GM15510 (cell line): ENCODE data around the gene SPEM3.

Experiments
- POLR2A ChIP-seq: IDR thresholded peaks from 3 replicates; pipeline ENCODE4 v1.6.1; 2011; ENCODE audit warnings: borderline replicate concordance; ENCODE audit not compliant: insufficient read length; ENCODE audit errors: extremely low read depth

The SPEM3 gene

DNA sequence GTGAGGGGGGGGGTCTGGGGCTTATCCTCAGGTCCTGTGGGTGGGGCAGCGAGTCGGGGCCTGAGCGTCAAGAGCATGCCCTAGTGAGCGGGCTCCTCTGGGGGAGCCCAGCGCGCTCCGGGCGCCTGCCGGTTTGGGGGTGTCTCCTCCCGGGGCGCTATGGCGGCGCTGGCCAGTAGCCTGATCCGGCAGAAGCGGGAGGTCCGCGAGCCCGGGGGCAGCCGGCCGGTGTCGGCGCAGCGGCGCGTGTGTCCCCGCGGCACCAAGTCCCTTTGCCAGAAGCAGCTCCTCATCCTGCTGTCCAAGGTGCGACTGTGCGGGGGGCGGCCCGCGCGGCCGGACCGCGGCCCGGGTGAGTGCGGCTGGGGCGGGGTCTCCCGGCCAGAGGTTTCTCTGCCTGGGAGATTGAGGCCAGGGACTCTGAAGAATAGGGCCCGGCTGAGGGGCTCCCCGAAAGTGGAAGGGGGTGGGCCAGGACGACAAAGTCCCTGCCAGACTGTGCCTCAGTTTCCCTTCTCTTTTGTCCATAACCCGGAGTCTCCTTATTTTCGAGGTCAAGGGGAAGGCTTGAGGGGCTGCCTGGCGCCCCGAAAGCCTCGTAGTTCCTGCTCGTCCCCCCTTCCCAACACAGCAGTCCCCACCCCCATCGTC lies 10.9 kb downstream of the SPEM3 start, which contains the start of gene FGF11:
Gene FGF11 (plus strand): TSS at position 51 of the 651 bp plus-strand sequence. CDS start 109 bp downstream, at position 160.
- no peak for TF ChIP-seq POLR2A

- no peak for TF ChIP-seq POLR2A
Measured at GRCh38 chr17:7440113-7440833, 11.6 kb downstream of the SPEM3 start.

DNA sequence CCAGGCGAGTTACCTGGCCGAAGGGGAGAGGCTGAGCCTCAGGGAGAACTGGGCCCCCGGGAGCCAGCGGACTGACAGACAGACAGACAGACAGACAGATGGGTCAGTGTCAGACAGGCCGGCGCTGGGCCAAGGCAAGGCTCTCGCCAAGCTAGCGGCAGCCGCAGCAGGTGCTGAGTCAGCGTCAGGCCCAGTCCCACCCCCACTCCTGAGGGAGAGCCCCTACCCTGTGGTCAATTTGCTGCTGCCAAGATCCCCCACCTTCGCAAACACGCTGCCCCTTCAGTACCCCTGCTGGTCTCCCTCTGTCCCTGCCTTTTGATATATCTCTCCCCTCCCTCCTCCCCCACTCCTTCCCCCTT lies 12.2 kb downstream of the SPEM3 start:
- TF ChIP-seq POLR2A: peak; percentile 18

- TF ChIP-seq POLR2A: no peak
Measured at GRCh38 chr17:7441266-7441665, 12.6 kb downstream of the SPEM3 start.

DNA sequence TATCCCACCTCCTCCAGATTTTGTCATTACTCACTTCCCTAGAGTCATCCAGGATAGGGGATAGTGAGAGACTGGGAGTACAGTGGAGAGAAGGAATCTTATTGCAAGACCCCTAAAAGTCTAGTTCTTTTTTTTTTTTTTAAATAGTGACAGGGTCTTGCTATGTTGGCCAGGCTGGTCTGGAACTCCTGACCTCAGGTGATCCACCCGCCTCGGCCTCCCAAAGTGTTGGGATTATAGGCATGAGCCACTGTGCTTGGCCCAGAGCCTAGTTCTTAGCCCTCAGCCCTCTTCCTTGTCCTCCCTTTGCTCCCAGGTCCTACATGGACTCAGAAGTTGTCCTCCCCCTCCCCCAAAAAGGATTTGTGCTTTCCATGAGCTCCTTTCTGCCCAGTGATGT lies 13.5 kb downstream of the SPEM3 start:
- TF ChIP-seq POLR2A: no peak

DNA sequence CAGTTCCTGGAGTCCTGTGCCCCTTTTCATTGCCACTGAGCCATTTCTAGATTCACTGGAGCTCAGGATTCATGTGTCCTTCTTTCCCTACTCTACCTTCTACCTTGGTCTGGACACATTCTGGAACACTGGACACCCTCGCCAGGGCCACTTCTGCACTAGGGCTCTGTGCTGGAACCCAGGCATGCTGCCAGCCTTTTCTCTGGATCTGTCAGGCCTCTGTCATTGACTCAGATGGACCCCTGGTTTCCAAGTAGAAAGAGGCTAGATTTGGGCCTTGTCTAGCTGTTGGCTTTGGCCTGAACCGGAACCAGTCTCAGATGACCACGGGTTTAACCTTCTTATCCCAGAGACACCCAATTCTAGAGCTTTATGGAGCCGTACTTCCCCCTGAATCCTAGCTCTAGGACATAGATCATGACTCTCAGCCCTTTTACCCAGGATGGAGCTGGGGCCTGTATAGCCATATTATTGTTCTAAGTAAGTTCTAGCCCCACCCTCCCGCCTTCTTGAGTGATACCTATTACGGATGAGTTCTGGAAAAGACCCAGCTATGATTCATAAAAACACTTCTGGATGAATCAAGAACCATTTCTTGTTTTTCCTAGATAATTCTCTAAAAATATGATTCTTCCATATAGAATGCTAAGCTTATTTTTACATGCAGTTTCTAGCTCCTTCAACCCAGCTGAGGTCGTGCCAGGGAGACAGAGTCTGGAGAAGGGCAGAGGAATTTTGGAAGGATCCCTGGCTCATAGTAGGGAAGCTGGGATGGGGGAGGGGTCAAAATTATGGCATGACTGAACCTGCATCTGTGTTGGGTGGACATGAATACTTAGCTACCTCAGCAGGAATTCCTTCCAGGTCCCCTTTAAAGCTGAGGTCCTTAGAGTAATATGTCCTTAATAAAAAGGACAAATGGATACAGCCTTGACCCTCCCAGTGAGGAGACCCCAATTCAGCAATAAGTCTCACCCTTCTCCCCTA lies 15.1 kb downstream of the SPEM3 start:
- no peak for TF ChIP-seq POLR2A

GRCh38 chr17:7444682-7445618 lies 16.3 kb downstream of the SPEM3 start, which contains the start of gene CHRNB1:
CHRNB1 (plus strand) TSS chr17:7445061; CDS start chr17:7445128, 67 bp downstream.
- TF ChIP-seq POLR2A: no peak

DNA sequence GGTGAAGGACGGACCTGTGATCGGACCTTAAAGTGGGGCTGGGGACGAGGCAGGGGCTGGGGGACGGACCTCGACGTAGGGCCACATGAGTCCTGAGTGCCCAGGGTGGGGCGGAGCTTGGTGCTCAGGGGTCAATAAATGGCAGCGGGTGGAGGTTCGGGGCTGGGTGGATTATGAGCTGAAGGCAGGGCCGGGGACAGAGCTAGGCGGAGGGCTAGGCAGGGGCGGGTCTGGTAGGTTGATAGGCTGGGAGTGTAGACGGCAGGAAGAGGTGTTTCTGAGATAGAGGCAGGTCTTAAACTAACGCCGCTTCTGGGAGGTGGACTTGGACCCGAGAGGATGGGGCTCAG lies 16.9 kb downstream of the SPEM3 start:
- TF ChIP-seq POLR2A: no peak

DNA sequence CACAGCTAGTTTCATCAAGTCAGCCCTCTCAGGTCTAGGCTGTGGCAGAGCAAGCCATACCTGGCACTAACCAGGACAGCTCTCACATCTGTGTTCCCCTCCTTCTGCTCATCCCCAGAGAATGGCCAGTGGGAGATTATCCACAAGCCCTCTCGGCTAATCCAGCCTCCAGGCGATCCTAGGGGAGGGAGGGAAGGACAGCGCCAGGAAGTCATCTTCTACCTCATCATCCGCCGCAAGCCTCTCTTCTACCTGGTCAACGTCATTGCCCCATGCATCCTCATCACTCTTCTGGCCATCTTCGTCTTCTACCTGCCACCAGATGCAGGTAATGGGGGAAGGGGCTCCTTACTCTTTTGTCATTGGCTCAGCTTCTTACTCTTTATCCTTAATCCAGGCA lies 19.8 kb downstream of the SPEM3 start:
- TF ChIP-seq POLR2A: no peak

- TF ChIP-seq POLR2A: no peak
Measured at GRCh38 chr17:7459961-7460545, 31.4 kb downstream of the SPEM3 start.

DNA sequence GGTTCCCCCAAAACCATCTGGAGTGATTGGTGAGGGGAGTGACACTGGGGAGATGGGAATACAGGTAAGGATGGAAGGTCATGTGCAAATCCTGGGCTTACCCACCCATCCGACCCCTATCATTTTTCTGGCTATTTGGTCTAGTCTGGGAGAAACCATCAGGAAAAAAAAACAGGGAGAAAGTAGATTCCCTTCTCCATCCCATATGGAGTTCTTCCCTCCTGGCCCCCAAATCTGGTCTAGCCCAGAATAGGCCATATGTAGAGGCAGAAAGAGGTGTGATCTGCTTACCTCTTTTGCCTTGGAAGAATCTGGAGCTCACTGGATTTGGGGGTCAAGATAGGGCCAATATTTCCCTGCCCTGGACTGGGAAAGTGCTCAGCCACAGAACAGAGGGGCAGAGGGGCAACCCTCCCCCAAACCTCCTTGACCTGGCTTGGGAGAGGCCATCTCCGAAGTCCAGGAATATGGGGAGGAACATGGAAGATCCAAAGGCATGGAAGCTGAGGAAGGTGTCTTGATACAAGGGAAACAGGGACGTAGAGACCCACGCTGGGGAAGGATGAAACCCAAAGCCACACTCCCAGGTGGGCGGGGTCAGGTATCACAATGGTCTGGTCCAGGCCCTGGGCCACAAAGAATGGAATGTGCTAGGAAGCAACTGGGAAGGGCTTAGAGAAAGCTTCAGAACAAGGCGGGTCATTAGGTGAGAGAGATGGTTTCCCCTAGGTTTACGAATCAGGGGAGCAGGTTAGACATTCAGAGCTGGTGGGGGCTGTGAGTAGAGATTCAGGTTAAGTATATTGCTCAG lies 32.4 kb downstream of the SPEM3 start:
- no peak for TF ChIP-seq POLR2A

GRCh38 chr17:7462474-7463371 lies 34.1 kb downstream of the SPEM3 start:
- TF ChIP-seq POLR2A: no peak
